Amniotic stem cell (primary cell): Measurements from ENCODE around the gene IKBKE.
A peak's percentile ranks its signal among the peaks of the same experiment; 100 is the strongest.
"Not testable (repeated sequence)": the region's sequence is repeated elsewhere in the genome, so short reads cannot be mapped to it uniquely, and the experiment has no call there.

ENCODE experiments used
- DNase-seq: peaks from one replicate; lab custom pipeline; 2025; lab: John Stamatoyannopoulos, UW

Gene IKBKE

DNA sequence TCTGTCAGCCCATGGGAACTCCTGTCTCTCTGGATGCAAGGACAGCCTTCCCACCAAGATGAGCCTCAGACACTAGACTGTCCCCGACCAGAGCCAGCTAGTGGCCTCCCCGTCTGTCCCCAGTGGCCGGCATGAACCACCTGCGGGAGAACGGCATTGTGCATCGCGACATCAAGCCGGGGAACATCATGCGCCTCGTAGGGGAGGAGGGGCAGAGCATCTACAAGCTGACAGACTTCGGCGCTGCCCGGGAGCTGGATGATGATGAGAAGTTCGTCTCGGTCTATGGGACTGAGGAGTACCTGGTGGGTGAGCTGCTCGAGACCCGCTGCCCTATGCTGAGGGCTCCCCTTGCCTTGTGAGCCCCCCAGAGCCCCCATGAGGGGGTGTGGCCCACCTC, 5.8 kb downstream of the IKBKE start:
- no peak for DNase-seq

DNA sequence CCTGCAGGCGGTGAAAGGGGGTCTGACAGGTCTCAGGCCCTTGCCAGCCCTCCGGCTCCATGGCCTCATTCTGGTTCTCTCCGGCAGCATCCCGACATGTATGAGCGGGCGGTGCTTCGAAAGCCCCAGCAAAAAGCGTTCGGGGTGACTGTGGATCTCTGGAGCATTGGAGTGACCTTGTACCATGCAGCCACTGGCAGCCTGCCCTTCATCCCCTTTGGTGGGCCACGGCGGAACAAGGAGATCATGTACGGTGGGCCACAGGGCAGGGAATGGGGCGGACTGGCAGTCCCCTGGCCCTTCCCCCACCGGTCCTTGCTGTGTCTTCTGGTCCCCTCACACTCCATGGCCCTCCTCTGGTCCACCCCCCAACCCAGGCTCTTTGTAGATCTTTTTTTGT, 6.3 kb downstream of the IKBKE start:
- no peak for DNase-seq

DNA sequence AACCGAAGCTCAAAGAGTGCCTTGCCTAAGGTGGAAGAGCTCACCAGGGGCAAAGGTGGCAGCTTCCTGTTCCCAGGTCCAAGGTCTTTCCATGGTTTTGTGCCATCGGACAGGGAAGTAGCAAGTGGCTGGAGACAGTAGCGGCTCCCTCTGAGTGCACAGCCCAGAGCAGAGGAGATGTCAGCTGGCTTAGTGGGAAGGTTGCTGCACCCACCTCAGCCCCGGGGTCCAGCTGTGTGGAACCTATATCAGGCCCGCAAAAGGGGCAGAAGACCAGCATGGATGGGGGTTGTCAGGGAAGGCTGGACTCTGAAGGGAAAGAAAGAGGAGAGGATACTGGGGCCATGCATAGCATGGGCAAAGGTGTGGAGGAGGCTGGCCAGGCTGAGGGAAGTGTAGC, 6.8 kb downstream of the IKBKE start:
- no peak for DNase-seq

GRCh38 chr1:206477581-206478380, 7.5 kb downstream of the IKBKE start:
- no peak for DNase-seq

GRCh38 chr1:206478746-206479145, 8.5 kb downstream of the IKBKE start:
- no peak for DNase-seq

DNA sequence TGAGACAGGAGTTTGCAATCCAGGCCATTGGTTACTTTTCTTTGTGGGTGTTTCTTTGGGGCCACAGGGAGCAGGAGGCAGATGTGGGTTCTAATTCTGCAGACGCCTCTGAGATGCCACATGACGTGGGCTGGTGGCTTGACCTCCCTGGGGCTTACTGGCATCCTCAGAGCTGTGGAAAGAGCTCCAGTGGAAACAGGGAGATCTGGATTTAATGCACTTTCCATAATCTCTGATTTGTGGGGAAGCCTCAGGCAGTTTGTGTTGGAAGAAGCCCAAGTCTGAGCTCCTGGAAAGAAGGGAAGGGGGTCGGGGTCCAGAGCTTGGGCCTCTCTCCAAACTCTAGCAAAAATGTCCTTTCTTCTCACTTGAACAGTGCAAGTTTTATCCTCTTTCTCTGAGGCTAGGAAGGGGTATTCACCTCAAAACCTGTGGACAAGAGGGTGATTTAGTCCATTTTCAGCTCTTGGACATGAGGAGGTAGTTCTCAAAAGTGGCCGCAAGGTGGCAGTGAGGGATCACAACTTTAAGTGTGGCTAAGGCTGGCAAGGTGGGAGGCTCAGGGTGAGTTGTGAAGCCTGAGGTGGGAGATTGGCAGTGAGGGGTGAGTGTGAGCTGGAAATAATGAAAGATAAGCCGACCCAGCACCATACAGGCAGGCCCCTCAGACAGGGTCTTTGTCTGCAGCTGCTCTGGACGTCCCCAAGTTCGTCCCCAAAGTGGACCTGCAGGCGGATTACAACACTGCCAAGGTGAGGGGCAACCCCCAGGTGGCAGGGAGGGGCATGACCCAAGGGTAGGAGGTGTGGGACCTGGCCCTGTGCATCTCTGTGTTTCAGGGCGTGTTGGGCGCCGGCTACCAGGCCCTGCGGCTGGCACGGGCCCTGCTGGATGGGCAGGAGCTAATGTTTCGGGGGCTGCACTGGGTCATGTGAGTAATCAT, 9.2 kb downstream of the IKBKE start:
- DNase-seq = peak; percentile 58

DNA sequence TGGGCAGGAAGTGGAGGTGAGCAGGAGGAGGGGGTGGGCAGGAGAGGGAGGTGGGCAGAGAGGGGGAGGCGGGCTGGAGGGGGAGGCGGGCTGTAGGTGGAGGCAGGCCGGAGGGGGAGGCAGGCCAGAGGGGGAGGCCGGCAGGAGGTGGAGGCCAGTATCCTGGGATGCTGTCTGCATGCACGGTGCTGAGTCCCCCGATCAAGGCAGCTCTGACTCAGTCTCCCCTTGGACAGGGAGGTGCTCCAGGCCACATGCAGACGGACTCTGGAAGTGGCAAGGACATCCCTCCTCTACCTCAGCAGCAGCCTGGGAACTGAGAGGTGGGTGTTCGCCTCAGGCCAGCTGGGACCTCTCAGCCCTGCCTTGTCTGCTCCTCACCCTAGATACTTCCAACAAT, 9.9 kb downstream of the IKBKE start:
- DNase-seq = no peak

- DNase-seq = no peak
Observed at GRCh38 chr1:206482611-206483010, 12.3 kb downstream of the IKBKE start.

DNA sequence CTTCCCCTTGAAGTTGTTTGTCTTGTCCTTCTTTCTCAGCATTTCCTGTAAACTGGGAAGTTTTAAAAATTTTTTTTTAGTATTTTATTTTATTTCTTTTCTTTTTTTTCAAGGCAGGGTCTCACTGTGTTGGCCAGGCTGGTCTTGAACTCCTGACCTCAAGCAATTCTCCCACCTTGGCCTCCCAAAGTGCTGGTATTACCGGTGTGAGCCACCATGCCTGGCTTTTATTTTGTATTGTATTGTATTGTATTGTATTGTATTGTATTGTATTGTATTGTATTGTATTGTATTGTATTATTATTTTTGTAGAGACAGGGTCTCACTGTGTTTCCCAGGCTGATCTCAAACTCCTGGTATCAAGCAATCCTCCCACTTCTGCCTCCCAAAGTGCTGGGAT, 13.6 kb downstream of the IKBKE start:
- DNase-seq = not testable (repeated sequence)

- no peak for DNase-seq
Observed at GRCh38 chr1:206484901-206485300, 14.6 kb downstream of the IKBKE start.

DNA sequence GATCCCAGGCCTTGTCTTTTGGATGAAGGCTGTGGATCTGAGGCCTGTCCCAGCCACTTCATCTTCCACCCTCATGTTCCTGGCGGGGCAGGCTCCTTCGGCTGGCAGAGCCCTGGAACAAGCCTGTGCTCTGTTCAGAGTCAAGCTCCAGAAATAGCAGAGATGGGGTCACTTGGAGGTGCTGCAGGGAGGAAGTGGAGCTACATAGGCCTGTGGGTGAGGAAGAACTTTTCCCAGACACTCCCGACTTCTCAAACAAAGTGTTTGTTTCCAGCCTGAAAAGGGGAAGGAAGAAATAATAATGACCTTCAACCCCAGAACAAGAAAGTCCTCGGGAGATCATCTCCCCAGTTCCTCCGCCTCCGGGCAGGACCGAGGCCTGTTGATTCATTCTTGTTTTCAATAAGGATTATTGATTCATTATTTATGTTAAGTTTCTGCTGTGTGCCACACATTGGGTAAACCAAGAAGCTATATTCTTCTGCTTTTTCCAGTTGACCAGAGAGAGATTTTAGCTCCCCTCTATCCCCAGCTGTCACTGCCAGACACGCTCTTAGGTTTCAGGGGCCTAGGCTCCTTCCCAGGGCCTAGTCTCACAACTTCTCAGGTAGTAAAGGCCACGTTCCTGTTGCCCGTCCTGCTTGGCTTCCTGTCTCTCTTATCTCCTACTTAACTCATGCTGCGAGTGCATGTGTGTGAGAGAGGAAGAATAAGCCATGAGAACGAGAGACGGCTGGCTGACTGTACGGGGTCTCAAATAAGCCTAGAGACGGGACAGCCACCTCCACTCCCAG, 16.9 kb downstream of the IKBKE start:
- DNase-seq = no peak

DNA sequence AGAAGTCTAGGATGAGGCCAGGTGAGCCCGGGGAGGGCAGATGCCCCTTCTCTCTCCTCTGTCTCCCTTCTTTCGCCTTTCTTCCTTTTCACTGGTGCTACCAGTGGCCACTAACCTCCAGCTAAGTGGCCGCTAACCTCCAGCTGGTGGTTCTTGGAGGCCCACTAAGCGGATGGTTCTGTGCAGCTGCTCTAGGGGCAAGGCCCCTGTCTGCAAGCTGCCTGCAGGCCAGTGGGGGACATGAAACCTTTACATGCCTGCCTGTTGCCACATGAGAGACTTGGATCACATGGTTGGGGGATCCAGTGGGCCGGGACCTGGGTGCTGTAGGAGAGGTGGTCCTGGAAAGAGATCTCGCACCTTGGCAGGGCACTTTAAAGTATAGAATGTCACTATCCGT, 17.7 kb downstream of the IKBKE start:
- no peak for DNase-seq

- no peak for DNase-seq
Observed at GRCh38 chr1:206488466-206488865, 18.2 kb downstream of the IKBKE start.

DNA sequence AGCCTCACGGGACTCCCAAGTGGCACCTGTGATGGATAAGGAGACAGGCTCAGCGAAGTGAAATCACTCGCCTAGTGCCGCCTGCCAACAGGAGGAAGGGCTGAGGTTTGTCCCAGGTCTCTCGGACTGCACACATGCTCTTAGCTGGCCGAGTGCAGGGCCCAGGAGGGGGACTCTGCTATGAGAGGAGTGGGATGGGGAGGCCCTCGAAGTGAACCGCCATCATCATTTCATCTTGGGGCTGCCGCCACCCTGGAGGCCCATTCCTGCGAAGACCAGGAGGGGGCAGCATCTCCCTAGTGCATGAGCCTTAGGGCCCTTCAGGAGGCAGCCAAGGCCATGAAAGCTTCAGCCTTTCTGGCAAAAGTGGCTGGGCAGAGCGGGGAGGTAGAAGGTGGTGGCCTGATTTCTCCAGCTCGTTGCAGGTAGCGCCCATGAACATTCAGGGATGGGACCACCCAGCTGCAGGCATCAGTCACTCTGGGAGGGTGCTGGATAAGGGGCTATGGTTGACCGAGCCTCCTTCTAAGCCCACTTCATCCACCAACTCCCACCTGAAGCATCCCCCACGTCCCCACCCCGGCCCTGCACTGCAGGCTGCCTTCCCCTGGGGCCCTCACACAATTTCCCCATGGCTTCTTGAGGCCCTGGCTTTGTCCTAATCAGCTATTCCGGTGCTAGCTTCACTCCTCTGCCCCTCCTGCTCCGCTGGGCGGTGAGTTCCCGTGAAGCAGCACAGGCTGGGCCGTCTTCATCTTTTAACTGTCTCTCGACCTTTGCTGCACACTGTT, 19.9 kb downstream of the IKBKE start:
- peak; percentile 35 for DNase-seq

DNA sequence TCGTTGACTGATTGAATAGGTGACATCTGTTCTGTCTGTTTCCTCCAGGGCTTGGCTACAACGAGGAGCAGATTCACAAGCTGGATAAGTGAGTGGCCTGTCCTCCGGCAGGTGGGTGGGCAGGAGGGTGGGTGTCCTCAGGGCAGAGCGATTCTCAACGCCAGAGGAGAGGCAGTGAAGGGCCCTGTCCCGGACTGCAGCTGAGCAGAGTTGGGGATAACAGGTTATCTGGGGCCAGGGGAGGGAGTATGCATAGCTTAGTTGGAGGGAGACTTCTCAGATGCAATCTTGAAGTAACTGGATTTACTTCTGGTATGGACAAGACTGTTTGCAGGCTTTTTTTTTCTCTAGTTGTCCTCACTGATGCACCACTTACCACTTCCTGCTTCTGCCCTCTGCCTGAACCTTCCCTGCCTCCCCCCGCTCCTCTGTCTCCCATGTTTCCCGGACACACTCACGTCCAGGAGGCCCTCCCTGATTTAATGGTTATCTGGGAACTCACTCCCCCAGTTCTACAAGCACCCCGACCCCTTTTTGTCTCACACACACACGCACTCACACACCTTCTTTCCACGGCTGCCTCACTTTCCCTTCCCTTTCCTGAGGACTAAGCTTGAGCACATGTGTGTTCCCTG, 20.6 kb downstream of the IKBKE start:
- DNase-seq = no peak

- DNase-seq = no peak
Observed at GRCh38 chr1:206491616-206492015, 21.3 kb downstream of the IKBKE start.

DNA sequence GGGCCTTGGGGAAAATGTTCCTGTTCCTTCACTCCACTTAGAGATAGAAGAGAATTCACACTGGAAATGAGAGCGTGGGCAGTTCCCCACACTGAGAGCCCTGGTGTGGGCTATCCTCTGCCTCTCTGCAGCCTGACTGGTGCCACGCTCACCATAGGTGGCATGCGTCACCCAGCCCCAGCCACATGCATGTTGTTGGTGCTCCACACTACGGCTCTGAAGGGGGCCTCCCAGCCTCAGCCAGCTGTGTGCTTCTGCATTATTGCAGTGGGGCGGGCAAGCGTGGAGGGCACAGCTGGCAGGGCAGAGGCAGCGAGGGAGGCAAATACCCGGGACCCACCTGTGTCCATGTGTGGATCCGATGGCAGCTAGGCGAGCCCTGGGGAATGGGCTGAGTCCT, 22.3 kb downstream of the IKBKE start:
- DNase-seq = no peak

- no peak for DNase-seq
Observed at GRCh38 chr1:206493279-206493678, 23.0 kb downstream of the IKBKE start.

GRCh38 chr1:206495011-206495461, 24.8 kb downstream of the IKBKE start:
- no peak for DNase-seq

DNA sequence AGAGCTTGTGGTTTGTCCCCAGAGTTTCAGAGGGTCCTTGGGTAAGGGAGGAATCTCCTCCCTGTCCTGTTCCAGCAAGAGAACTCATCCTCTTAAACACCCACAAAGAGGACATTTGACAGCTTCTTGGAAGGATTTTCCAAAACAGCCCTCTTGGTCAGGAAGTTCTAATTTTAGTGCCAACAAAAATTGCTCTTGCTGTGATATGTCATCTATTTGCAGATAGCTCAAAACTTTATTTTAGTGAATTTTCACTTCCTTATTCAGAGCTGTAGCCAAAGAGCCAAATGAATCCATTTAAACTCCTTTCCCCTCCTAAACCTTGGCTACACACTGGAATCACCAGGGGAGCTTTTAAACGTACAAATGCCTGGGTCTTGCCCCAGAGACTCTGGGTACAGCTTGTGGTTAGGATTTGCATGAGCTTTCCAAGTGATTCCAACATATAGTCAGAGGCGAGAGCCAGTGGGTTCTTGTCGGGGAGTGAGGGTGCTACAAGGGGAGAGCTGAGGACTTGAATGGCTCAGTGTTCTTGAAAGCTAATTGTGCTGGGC, 25.3 kb downstream of the IKBKE start:
- DNase-seq = no peak
